GM19240 (cell line): ENCODE measurements around the gene PRR23E.

Source experiments
- DNase-seq: peaks from one replicate; pipeline ENCODE4 v3.0.0; 2011; ENCODE audit warnings: low spot score; ENCODE audit not compliant: insufficient read length

PRR23E gene

DNA sequence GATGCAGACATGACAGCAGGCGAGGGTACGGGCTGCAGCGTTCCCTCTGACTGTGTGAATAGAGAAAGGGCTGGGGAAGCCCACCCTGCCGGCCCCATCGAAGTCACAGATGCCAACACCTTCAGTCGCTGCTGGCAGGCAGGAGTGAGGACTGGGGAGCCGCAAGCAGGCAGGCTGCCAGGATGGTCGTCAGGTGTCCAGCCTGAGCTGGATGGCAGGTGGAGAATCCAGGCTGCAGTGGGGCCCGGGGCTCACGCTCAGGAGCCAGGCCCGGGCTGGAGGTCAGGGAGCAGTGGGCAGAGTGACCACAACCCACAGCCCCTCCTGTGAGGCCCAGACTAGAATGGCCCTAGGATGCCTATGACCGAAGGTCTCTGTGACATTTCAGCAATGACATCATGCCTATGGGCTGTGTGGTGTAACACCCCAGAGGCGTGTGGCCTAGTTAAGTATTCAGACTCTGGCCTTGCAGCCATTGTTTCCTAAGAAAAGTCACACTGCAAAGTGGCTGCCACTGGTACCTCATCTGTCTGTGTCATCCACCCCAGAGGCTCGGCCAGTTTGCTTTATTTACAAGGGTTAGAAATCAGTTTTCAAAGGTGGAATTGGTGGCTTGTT is 15.7 kb downstream of the PRR23E start:
- DNase-seq = no peak

- no peak for DNase-seq
These were observed 16.4 kb downstream of the PRR23E start for GRCh38 chr3:127209155-127209839.

DNA sequence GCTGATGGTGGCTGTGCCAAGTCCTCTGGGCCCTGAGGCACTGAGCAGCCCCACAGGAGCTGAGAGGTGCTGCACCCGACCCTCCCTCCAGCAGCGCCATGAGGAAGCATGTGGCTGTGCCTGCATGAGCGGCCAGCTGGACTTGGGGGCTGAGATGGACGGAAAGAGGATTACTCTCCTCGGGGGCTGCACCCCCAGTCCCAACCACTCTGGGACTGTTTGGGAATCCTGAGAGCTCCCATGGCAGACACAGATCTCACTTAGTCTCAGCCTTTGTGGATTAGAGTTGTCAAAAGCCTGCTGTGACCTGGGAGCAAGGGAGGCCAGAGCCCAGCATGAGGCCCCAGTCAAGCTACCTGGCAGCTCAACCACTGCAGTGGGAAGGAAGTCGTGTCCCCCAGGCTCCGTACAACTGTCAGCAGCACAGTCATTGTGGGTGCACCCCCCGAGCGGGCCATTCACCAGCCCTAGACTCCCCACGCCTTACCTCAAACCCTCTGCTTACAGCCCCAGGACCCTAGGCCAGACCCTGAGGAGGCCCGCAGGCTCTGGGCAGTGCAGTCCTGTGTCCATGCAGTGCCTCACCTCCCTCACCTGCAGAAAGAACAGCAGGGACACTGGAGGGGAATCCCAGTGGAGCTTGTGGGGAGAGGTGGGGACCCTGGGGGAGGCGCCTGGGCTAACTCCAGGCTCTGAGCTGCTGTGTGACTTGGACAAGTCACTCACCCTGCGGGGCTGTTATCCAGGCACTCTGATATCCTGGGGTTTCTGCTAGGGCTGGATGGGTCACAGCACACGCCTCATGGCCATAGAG is 17.1 kb downstream of the PRR23E start:
- no peak for DNase-seq

DNA sequence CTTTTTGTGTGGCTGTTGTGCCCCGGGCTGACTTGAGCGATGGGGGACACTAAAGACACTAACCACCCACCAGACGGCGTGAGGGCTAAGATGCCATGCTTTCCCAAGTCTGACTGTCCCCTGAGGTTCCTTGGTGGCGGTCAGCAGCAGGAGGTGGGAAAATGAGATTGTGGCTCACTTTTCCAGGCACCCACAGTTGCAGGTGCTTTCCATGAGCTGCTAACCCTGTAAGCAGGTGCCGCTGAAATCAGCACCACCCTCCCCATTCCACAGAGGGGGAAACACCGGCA is 17.7 kb downstream of the PRR23E start:
- DNase-seq = no peak

- no peak for DNase-seq
These were observed 18.5 kb downstream of the PRR23E start for GRCh38 chr3:127211118-127212060.

GRCh38 chr3:127212231-127212630 is 19.3 kb downstream of the PRR23E start:
- DNase-seq = no peak

DNA sequence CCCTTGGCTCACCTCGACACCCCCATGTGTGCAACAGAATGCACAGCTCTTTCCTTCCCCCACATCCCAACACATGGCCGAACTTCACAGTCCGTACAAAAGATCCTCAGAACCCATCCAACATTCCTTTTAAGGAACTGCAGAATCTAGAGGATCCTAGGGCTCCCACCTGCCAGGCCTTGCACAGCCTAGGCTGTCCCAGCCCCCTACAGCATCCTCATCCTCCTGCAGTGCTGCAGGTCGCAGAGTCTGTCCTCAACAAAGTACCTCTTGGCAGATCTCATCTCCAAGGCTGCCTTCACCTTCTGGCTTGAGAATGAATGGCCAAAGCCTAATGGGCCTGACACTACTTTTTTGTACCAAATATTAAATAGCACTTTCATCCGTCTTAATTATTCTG is 19.8 kb downstream of the PRR23E start:
- DNase-seq = no peak

DNA sequence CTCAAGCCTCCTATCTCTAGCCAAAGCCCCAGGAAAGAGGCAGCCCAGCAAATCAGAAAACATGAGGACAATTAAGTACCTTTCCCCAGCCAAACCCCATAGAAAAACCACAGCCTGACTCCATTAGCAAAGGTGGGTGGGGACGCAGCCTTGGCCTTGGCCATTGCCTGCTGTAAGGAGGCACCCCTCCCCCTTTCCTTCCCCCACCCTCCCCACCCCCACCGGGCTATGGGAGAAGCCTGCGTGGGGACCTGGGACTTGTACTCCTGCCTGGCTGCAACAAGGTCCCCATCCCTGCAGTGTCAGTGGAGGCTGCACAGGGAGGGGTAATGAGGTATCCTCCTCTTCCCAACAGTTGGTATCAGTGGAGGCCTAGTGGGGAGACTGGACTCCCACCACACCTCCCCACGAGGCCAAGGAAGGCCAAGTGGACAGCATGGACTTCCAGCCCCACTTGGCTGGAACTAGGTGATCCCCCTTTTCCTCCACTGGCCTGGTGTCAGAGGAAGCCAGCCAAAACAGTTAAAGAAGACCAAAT is 20.5 kb downstream of the PRR23E start:
- no peak for DNase-seq

DNA sequence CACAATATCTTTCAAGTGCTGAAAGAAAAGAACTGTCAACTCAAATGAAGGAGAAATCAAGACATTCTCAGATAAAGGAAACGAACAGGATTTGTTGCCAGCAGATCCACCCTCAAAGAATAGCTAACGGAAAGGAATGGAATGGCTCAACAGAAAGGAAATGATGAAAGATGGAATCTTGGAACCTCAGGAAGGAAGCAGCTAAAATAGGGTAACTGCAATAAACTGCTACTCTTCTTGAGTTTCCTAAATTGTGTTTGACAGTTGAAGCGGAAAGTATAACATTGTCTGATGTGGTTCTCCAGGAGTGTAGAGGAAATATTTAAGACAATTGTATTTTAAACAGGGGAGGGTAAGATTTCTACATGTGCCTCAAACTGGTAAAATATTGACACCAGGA is 22.0 kb downstream of the PRR23E start:
- no peak for DNase-seq

DNA sequence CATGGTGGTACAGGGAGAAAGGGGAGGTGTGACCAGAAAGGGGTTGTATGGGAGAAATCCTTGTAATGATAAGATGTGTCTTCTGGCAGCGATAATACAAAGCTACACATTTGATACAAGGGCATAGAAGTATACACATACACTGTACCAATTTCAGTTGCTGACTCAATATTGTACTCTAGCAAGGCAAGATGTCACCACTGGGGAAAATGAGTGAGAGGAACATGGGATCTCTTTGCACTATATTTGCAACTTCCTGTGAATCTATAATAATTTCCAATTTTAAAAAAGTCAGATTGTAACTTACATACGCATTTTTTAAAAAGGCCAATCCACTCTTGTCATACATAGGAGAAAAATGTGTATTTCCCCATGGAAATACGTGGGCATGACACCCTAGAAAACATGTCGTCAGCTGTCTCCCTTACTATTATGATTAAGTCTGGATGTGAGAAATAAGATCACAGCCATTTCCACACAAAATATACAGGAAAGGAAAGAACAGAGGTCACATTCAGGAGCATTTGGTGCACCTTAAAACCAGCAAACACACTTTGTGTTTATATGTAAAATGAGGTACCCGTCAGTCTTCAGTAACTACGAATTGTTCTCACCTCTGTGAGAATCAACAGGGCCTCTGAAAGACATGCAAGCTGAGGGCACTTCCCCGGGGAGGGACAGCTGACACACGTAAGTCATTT is 22.9 kb downstream of the PRR23E start:
- DNase-seq = no peak

DNA sequence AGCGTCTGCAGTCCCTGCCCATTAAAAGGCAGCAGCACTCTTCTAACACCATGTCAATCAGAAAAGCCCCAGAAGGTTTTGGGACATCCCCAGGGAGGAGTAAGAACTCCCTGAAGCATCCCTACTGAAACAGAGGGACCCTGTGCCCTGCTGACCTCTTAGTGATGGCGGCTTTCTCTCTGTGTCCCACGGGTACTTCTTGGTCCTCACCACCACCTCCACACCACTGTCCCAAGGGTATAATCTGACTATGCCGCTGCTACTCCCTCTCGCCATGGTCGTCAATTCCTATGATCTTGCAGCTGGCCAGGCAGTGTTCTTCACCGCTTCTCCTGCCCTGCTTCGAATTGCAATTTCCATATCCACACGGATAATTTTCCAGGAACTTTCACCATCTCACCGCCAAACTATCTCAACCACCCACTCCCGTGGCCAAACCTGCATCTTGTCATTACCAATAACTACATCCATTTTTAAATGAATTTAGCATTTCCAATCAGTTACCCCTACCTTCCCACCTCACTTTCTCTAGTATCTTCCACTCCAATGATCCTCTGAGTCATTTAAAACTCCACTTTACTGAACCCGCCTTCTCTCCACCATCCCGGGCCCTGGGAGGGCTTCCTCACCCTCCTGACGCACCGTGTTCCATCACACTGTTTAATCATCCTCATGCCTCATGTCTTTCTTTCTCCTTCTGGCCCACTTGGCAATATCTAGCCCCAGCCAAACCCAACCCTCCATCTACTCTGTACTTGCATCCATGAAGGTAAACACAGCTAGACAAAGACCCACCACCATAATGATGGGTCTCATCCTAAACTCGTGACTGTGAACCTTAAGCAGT is 23.7 kb downstream of the PRR23E start:
- no peak for DNase-seq

GRCh38 chr3:127217596-127218453 is 24.9 kb downstream of the PRR23E start:
- DNase-seq = no peak

DNA sequence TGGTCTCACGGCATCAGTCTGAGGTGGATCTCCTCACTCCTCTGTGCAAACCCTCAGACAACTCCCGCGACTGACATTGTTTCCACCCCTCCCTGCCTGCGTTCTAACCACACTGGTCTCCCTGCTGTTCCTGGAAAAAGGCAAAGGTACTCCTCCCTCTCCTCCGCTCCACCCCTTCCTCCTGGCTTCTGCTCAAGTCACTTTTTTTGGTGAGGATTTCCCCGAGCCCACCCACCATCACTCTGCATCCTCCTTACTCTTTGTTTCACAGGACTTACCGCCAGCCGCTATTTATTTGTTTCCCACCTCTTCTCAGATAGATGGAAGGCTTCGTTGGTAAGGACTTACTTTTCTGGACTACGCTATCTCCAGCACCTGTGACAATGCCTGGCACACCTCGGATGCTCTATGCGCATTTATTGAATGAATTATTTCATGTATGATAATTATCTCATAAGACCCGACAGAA is 25.6 kb downstream of the PRR23E start:
- no peak for DNase-seq

DNA sequence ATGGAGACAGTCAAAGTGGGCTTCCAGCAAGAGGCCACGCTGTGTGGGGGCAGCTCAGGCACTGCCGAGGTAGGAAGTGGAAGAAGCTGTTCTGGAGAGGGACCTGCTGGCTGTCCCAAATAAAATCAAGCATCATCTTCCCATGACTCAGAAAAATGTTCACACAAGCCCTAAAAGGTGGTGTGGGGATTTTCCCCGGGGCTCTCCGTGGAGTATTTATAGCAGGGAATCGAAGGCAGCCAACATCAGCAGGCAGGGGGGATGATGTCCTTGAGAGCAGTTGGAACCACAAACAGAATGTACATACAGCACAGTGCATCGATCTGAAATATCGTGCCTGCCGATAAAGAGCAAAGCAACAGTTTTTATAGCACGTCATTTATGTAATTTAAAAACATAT is 27.6 kb downstream of the PRR23E start:
- no peak for DNase-seq

DNA sequence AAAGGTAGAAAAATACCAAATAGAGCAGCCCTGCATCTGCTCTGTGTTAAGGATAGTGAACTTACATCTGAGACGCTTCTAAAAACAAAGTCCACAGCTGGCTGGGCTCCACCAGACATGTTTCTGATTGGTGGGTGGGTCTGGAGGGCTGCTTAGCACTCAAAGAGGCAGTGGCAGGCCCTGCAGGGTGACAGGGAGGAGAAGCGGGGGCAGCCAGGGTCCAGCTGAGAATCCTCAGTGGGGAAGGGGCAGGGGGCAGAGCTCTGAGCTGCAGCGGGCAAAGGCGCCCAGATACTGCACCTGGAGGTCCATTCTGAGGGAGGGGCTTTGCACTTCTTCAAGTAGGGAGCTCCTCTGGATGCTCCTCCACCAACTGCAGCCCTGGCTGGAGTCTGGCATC is 28.1 kb downstream of the PRR23E start:
- DNase-seq = no peak

DNA sequence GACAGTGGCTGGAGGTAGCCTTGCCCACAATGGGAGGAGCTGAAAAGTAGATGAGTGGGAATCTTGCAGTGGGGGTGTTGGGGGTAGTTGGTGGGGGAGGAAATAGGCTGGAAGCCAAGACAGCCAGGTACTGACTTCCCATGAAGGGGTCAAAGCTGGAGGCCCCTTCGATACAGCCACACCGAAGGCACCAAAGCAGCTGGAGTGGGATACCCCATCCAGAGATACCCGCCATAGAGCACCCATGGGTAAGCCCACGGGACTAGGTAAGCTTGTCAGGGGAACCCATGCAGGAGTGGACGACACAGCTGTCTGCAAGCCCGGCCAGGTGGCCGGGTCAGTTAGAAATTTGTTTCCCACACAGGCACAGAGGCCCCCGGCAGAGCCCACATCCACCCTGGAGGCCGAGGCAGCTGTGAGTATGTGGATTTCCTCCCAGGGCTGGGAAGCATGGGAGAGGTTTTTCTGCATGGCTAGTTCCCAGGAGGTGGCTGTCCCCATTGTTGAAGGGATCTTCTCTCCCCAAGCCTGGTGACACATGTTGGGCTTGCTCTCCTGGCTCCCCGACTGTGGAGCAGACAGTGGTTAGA is 28.6 kb downstream of the PRR23E start:
- no peak for DNase-seq

DNA sequence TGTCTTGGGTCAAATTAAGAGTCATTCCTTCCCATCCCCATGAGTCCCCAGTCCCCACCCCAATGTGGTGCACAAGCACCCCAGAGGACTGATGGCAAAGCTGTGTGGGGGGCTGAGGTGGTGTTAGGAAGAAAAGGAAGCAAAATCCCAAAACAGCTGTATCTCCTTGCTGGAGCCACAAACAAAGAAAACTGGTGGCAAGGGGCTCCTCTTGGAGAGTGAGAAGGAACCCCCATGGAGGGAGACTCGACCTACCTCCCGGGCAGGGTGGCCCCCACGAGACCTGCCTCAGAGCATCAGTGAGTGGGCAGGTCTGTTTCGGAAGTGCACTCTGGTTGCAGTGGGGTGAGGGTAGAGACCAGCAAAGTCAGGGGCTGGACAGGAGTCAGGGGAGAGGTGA is 29.2 kb downstream of the PRR23E start:
- DNase-seq = no peak

DNA sequence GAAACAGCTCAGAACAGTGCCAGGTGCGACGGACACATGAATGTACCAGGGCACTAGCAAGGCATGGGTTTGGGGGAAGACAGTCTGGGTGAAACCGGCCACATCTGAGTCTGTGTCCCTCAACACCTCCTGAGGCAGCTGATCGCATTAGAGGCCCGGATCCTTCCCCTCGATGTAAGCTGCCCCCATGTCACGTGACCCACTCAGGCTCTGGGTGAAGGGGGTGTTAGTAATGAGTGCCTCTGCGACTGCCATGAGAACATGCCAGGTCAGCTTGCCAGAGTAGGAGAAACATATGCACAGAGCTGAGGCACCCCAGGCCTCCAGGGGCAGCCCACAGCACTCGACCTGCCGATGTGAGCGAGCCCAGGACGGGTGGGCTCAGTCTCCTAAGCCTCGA is 29.7 kb downstream of the PRR23E start:
- no peak for DNase-seq
